ENCODE data around the gene SYNDIG1.

- no peak for TF ChIP-seq CTCF (IDR thresholded peaks at IDR 0.05)
- no peak for TF ChIP-seq POLR2A (IDR thresholded peaks at IDR 0.05)
These were observed 51.6 kb downstream of the SYNDIG1 start for GRCh38 chr20:24521032-24521431.

All from uterus (tissue), 2 donors.